Measurements from ENCODE around the gene APOO. TPM values are rescaled to one million over a fixed set of nuclear protein-coding genes. Genes with fewer than 3 reads are reported as not detected.
A peak's percentile ranks its signal among the peaks of the same experiment; 100 is the strongest.

Gene APOO
- polyA plus RNA-seq, 2 of the 4 experiments (the other 2 are of a cell fraction): 33.5 to 59.4 TPM

DNA sequence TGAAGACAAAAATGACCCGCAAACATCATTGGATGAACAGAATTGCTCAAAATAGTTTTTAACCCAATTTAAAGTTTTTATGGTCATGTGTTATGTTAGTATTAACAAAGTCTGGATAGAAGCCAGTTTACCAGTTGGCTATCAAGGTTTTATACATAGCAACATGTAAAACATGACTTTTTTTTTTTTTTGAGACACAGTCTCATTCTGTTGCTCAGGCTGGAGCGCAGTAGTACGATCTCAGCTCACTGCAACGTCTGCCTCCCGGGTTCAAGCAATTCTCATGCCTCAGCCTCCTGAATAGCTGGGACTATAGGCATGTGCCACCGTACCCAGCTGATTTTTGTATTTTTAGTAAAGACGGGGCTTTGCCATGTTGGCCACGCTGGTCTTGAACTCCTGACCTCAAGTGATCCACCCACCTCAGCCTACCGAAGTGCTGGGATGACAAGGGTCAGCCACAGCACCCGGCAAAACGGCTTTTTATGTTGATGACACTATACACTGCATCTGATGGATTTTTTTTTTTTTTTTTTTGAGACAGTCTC is 121.4 kb downstream of the APOO start:
- Histone ChIP-seq H3K4me3 (peak overlapping the region; percentile 86), H3K4me1 (peaks cover 28% of the 10 kb centered on the region; the same call in 2 of the 3 replicates), H3K9me3 (no peaks in the 10 kb centered on the region), H3K4me2 (peak overlapping the region; percentile 89), H3K27ac (peak overlapping the region; percentile 80 to 96)
- ChIA-PET POLR2A (interaction anchor here (1.6 to 4.3 kb wide), 2 partner anchors 13 to 115 kb away, joined by 11 to 38 read pairs; no protein-coding TSS in a partner anchor), CTCF (interaction anchor here (1.0 to 4.7 kb wide), 2 partner anchors 11 to 116 kb away, joined by 4 to 42 read pairs; no protein-coding TSS in a partner anchor)
- no peak for FAIRE-seq
- ATAC-seq: peak in 1 of 2 experiments; percentile 2; a peak in 2 of 6 replicates
- DNase-seq (ENCODE audit: low read depth in 1 of 2, low spot score in 1 of 2): peak in 1 of 2 experiments; percentile 60
- WGBS (ENCODE audit: missing lambda C conversion rate): 35% methylated on average over 11 of the region's 11 CpGs
- TF ChIP-seq SMC3 (IDR thresholded peaks at IDR 0.05) (no peak), JUN (IDR thresholded peaks at IDR 0.05) (peak in 1 of 2 experiments; percentile 87; a peak in 4 of 5 replicates), CHD2 (IDR thresholded peaks at IDR 0.05; ENCODE audit: low read length, partially characterized antibody) (no peak), TP53 (CRISPR knock-in tag; IDR thresholded peaks at IDR 0.05) (no peak), HEYL (CRISPR knock-in tag; IDR thresholded peaks at IDR 0.05) (0 out of 2 replicates have a peak, but pooled peaks have one; percentile 22), JUNB (IDR thresholded peaks at IDR 0.05) (no peak), POLR2AphosphoS2 (conservative IDR thresholded peaks at IDR 0.05; ENCODE audit: low read length) (peak; percentile 87; the same call in 1 of the 2 replicates), EHMT2 (IDR thresholded peaks at IDR 0.05; ENCODE audit: low read depth) (no peak), FOSB (CRISPR knock-in tag; IDR thresholded peaks at IDR 0.05) (peak; percentile 90), FOXS1 (CRISPR knock-in tag; IDR thresholded peaks at IDR 0.05) (no peak), NFE2L2 (conservative IDR thresholded peaks at IDR 0.05; ENCODE audit: low read length) (no peak), RARB (CRISPR knock-in tag; IDR thresholded peaks at IDR 0.05) (peak; percentile 87), POLR2A (IDR thresholded peaks at IDR 0.05; ENCODE audit: low read length) (no peak), RNF2 (IDR thresholded peaks at IDR 0.05; ENCODE audit: borderline replicate concordance, low read depth) (no peak), ZNF302 (CRISPR knock-in tag; IDR thresholded peaks at IDR 0.05) (no peak), EHF (CRISPR knock-in tag; IDR thresholded peaks at IDR 0.05) (no peak; the same call in 1 of the 2 replicates), CBX2 (IDR thresholded peaks at IDR 0.05; ENCODE audit: borderline replicate concordance, low read depth) (no peak), BHLHE40 (IDR thresholded peaks at IDR 0.05; ENCODE audit: low read depth, low read length) (no peak), ESRRA (IDR thresholded peaks at IDR 0.05; ENCODE audit: borderline replicate concordance, low read length) (no peak), FOSL2 (IDR thresholded peaks at IDR 0.05) (no peak), FOSL2 (CRISPR knock-in tag; IDR thresholded peaks at IDR 0.05) (peak; percentile 14), HOXA7 (CRISPR knock-in tag; IDR thresholded peaks at IDR 0.05) (peak; percentile 89; the same call in 1 of the 2 replicates), PHF8 (IDR thresholded peaks at IDR 0.05; ENCODE audit: borderline replicate concordance, low read depth) (no peak), KDM1A (IDR thresholded peaks at IDR 0.05; ENCODE audit: low read depth) (no peak), RAD21 (conservative IDR thresholded peaks at IDR 0.05 in 1 of 2, IDR thresholded peaks at IDR 0.05 in 1 of 2) (no peak), RCOR1 (IDR thresholded peaks at IDR 0.05; ENCODE audit: low read depth, low read length) (no peak), CHD4 (IDR thresholded peaks at IDR 0.05; ENCODE audit: borderline replicate concordance) (no peak)
- TF ChIP-seq, protein P1, sequence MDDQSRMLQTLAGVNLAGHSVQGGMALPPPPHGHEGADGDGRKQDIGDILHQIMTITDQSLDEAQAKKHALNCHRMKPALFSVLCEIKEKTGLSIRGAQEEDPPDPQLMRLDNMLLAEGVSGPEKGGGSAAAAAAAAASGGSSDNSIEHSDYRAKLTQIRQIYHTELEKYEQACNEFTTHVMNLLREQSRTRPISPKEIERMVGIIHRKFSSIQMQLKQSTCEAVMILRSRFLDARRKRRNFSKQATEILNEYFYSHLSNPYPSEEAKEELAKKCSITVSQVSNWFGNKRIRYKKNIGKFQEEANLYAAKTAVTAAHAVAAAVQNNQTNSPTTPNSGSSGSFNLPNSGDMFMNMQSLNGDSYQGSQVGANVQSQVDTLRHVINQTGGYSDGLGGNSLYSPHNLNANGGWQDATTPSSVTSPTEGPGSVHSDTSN (IDR thresholded peaks at IDR 0.05): no peak
- TF ChIP-seq, protein P2, sequence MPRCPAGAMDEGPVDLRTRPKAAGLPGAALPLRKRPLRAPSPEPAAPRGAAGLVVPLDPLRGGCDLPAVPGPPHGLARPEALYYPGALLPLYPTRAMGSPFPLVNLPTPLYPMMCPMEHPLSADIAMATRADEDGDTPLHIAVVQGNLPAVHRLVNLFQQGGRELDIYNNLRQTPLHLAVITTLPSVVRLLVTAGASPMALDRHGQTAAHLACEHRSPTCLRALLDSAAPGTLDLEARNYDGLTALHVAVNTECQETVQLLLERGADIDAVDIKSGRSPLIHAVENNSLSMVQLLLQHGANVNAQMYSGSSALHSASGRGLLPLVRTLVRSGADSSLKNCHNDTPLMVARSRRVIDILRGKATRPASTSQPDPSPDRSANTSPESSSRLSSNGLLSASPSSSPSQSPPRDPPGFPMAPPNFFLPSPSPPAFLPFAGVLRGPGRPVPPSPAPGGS (IDR thresholded peaks at IDR 0.05): no peak
- TF ChIP-seq, protein P3, sequence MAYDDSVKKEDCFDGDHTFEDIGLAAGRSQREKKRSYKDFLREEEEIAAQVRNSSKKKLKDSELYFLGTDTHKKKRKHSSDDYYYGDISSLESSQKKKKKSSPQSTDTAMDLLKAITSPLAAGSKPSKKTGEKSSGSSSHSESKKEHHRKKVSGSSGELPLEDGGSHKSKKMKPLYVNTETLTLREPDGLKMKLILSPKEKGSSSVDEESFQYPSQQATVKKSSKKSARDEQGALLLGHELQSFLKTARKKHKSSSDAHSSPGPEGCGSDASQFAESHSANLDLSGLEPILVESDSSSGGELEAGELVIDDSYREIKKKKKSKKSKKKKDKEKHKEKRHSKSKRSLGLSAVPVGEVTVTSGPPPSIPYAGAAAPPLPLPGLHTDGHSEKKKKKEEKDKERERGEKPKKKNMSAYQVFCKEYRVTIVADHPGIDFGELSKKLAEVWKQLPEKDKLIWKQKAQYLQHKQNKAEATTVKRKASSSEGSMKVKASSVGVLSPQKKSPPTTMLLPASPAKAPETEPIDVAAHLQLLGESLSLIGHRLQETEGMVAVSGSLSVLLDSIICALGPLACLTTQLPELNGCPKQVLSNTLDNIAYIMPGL (CRISPR knock-in tag; IDR thresholded peaks at IDR 0.05; ENCODE audit: borderline replicate concordance): 0 out of 2 replicates have a peak, but pooled peaks have one; percentile 36
- TF ChIP-seq, protein P4, sequence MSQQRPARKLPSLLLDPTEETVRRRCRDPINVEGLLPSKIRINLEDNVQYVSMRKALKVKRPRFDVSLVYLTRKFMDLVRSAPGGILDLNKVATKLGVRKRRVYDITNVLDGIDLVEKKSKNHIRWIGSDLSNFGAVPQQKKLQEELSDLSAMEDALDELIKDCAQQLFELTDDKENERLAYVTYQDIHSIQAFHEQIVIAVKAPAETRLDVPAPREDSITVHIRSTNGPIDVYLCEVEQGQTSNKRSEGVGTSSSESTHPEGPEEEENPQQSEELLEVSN (IDR thresholded peaks at IDR 0.05; ENCODE audit: borderline replicate concordance, low read depth): no peak
- TF ChIP-seq, protein P5, sequence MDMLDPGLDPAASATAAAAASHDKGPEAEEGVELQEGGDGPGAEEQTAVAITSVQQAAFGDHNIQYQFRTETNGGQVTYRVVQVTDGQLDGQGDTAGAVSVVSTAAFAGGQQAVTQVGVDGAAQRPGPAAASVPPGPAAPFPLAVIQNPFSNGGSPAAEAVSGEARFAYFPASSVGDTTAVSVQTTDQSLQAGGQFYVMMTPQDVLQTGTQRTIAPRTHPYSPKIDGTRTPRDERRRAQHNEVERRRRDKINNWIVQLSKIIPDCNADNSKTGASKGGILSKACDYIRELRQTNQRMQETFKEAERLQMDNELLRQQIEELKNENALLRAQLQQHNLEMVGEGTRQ (IDR thresholded peaks at IDR 0.05): no peak
